NOMO-1 (cell line): ENCODE data around the gene AKR1C1.
A peak's percentile ranks its signal among the peaks of the same experiment; 100 is the strongest.
"Not testable (repeated sequence)": the region's sequence is repeated elsewhere in the genome, so short reads cannot be mapped to it uniquely, and the experiment has no call there.

Experiments
- DNase-seq, 2 experiments: peaks; one replicate each; lab custom pipeline; 2025; ENCODE audit not compliant: unreplicated experiment in 2 of 2; lab: John Stamatoyannopoulos, UW

Gene AKR1C1

DNA sequence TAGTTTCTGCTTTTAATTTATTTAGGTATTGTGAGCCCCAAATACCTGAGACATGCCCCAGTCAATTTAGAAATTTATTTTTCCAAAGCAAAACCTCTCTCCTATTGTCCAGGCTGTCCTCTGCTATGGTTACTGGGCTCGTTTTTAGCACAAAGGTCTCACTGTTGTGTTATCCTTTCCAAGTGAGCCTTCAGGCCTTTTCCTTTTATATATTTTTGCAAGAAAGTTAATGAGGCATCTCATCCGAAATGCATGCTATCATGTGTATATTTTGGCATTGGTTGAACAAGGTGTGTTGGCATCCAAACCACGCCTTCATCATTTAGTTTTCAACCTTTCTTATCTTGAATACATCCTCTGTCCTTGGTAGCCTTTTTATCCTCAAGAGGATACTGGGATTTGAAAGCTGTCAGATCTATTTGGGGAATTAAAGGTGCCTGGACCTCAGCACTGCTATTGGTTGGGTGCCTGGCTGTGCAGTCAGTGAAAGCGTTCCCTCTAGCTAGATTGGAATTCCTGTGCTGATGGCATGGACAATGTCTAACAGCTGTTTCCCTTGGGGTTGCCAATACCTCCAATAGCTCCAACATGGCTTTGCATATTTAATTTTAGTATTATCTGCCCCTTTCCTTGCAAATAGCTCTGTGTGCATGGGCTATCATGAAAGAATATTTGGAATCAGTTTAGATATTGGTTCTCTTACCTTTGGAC lies 51.1 kb downstream of the AKR1C1 start:
- DNase-seq, result not testable (repeated sequence)

- no peak for DNase-seq
Measured at GRCh38 chr10:5014936-5015335, 51.7 kb downstream of the AKR1C1 start.

DNA sequence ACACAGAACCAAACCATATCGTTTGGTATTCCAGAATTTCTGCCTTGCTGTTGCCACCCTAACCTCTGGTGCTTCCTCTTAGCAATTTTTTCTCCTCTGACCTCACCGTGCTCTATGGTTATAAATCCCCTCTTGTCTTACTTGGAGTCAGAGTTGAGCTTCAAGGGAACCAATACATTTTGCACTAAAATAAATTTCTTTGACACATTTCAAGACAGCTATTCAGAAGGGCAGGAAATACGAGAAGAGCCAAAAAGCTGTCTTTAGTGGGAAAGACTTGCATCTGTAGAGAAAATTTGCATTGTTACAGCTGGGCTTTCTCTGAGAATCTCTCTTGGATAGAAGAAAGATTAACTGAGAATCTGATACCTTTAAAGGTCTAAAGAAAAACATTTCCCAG lies 54.9 kb downstream of the AKR1C1 start:
- DNase-seq, result no peak

DNA sequence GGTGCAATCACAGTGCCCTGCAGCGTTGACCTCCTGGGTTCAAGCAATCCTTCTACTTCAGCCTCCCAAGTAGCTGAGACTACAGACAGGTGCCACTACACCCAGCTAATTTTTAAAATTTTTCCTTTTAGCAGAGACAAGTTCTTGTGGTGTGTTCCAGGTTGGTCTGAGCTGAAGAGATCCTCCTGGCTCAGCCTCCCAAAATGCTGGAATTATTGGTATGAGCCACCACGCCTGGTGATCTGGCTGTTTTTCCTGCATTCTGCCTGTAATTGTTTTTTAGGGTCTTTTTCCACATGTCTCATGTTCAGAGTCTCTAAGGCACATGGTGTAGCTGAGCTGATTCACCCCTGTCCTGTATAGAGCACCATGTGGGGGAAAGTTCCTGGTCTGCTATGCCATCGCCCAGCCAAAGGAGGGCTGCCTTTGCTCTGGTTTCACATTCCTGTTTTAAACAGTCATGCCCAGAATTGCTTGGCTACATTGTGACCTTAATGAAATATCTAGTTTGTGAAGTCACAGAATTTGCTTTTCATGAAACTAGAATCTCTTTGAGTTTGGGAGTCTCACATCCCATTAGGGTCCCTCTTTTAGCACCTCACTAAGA lies 55.6 kb downstream of the AKR1C1 start:
- DNase-seq, result not testable (repeated sequence)

GRCh38 chr10:5019770-5020612 lies 56.8 kb downstream of the AKR1C1 start:
- DNase-seq, result not testable (repeated sequence)

DNA sequence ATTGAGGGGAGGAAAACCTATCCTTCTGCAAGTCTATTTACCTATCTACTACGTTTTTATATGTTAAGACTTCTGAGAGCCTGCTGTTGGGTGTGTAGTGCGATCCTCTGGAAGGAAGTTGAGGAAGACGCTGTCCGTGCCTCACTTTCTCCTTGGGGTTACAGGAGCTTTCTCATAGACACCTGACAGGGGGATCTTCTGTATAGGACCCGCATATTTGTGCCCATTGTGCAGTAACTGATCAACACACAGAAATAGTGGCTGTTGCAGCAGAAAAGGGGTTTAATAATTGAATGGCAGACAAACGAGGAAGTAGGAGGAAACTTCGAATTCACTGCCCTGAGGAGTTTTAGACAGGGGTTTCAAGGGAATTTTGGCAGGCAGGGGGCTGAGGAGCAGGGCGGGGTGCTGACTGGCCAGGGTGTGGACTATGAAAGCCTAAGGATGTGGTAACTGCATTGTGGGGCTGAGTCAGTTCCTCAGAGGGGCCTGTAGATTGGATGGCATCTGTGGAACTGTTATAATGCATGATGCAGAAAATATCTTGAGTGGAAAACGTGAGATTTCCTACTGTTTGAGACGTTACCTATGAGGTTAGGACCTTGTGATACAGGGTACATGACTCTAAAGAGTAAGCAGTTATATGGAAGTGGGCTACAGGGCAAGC lies 58.5 kb downstream of the AKR1C1 start:
- not testable (repeated sequence) for DNase-seq

DNA sequence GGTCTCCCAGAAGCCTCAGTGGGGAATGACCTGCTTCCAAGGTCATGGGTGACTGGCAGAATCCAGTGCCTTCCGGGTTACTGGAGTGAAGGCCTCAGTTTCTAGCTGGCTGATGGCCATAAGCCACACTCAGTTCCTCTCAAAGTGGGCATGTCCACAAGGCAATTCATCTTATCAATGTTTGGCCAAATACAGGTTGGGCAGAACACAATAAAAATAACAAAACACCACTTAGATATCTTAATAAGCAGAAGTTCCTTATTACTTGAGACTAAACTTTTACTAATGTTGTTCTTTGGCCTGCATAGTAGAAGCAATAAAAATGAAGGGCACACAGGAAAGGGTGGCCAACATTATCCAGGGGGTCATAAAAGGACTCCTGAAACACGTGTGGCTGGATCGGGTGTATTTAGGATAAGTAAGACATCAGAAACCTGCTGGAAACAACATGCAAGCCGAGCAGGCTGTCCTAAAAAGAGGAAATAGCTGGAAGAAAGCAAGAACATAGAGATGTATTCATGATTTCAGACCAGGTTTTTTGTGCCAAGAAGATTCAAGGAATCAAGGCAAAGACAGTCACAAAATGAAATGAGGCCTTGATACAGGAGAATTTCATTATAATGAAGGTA lies 60.1 kb downstream of the AKR1C1 start:
- DNase-seq, result peak in 1 of 2 experiments; percentile 12

GRCh38 chr10:5025461-5025881 lies 62.3 kb downstream of the AKR1C1 start:
- peak in 1 of 2 experiments; percentile 44 for DNase-seq

DNA sequence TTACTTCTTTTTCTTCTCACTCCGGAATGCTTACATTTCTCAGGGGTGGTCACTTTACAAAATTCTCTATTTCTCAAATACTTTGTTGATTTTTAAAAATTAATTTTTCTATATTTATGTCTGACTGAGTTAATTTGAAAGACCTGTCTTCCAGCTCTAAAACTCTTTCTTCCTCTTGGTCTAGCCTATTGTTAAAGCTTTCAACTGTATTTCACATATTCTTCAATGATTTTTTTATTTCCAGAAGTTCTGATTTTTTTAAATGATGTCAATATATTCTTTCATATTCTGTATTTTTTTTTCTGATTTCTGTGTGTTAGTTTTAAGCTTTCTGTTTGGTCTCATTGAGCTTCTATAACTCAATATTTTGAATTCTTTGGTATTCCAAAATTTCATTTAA lies 67.8 kb downstream of the AKR1C1 start:
- DNase-seq, result no peak

DNA sequence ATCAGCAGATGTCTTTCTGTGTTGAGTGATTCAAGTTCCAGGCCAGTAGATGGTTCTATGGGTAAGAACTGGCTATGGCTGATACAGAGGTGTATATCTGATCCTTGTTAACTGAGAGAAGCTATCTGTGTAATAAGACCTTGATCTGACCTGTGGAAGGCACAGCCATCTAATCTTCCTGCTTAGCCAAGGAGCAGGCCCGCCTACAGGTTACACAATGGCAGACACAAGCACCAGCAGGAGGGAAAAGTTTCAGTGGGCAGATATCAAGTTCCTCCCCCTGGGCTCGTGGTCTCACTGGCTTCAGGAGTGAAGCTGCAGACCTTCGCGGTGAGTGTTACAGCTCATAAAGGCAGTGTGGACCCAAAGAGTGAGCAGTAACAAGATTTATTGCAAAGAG lies 68.4 kb downstream of the AKR1C1 start:
- DNase-seq, result not testable (repeated sequence)

- DNase-seq, result not testable (repeated sequence)
Measured at GRCh38 chr10:5032444-5032843, 69.2 kb downstream of the AKR1C1 start.
